Peyer's patch (tissue), 4 donors: ENCODE data around the gene GDPD2.
A peak's percentile ranks its signal among the peaks of the same experiment; 100 is the strongest.

Experiments
- POLR2A ChIP-seq, 2 donors: fragments of 450-650 bp; IDR thresholded peaks; one replicate each; pipeline ENCODE4 v1.5.1; 2017; ENCODE audit warnings: antibody characterized with exemption in 2 of 2, mild to moderate bottlenecking in 2 of 2, moderate library complexity in 2 of 2
- TF ChIP-seq, protein P1 (sequence below), 6 experiments: fragments of 450-650 bp in 4 of 6; fragments of 200-600 bp in 2 of 6; sonication (generic) in 1 of 6; IDR thresholded peaks; one replicate each; pipeline ENCODE4 v1.5.1; 2017 to 2019; ENCODE audit warnings: antibody characterized with exemption in 6 of 6, mild to moderate bottlenecking in 3 of 6, moderate library complexity in 1 of 6

DNA sequence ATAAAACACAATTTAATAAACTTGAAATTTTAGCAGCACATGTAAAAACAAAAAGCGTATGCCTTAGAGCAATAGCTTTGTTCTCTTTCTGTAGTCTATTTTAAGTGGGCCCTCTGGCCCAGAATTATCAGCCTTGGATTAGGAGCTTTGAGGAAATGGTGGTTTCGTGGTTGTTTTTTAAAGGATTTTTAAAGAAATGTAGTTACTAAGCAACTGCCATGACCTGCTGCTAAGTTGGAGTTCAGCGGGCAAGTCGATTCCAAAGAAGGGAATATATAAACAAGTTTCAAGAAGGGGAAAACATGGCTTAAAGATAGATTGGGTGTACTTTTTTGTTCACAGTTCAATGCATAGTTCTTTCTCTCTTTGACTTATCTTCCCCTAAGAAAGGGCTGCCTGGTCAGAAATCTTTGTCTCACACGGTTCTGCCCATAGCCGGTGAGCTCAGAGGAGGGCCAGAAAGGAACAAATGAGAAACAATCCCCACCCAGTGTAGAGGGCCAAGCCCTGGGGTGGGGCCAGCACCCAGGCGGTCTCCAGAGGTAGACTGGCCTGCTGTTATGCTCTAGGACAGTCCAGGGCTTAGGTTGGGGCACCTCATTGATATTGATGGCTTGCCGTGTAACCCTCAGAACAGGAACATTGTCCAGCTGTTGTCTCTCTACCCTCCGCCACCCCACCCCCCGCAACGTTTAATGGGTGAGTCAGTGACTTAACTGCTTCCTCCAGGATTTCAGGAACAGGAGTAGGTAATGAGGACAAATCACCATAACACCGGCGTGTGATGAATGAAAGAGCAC is 54.0 kb downstream of the GDPD2 start:
- TF ChIP-seq, protein P1, sequence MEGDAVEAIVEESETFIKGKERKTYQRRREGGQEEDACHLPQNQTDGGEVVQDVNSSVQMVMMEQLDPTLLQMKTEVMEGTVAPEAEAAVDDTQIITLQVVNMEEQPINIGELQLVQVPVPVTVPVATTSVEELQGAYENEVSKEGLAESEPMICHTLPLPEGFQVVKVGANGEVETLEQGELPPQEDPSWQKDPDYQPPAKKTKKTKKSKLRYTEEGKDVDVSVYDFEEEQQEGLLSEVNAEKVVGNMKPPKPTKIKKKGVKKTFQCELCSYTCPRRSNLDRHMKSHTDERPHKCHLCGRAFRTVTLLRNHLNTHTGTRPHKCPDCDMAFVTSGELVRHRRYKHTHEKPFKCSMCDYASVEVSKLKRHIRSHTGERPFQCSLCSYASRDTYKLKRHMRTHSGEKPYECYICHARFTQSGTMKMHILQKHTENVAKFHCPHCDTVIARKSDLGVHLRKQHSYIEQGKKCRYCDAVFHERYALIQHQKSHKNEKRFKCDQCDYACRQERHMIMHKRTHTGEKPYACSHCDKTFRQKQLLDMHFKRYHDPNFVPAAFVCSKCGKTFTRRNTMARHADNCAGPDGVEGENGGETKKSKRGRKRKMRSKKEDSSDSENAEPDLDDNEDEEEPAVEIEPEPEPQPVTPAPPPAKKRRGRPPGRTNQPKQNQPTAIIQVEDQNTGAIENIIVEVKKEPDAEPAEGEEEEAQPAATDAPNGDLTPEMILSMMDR (IDR thresholded peaks at IDR 0.05): no peak
- TF ChIP-seq POLR2A (IDR thresholded peaks at IDR 0.05): peak; percentile 25 to 46
